GF-D8 (cell line): ENCODE data around the gene SLC8A3.

Experiments used
- DNase-seq: peaks from one replicate; lab custom pipeline; 2025; lab: John Stamatoyannopoulos, UW

SLC8A3 gene

GRCh38 chr14:70022771-70023445 is 165.8 kb downstream of the SLC8A3 start:
- DNase-seq: no peak

- no peak for DNase-seq
These were observed 167.1 kb downstream of the SLC8A3 start for GRCh38 chr14:70021548-70022220.

GRCh38 chr14:70020352-70021170 is 168.2 kb downstream of the SLC8A3 start:
- DNase-seq: no peak

GRCh38 chr14:70019695-70020094 is 169.1 kb downstream of the SLC8A3 start:
- DNase-seq: no peak

- DNase-seq: no peak
These were observed 170.0 kb downstream of the SLC8A3 start for GRCh38 chr14:70018713-70019211.

- DNase-seq: no peak
These were observed 170.5 kb downstream of the SLC8A3 start for GRCh38 chr14:70018230-70018629.

- DNase-seq: no peak
These were observed 174.2 kb downstream of the SLC8A3 start for GRCh38 chr14:70014406-70015095.

- no peak for DNase-seq
These were observed 175.4 kb downstream of the SLC8A3 start for GRCh38 chr14:70013271-70013873.

GRCh38 chr14:70011708-70012107 is 177.0 kb downstream of the SLC8A3 start:
- DNase-seq: no peak

GRCh38 chr14:70011098-70011497 is 177.7 kb downstream of the SLC8A3 start:
- DNase-seq: no peak

GRCh38 chr14:70009961-70010360 is 178.8 kb downstream of the SLC8A3 start:
- no peak for DNase-seq

- DNase-seq: no peak
These were observed 180.2 kb downstream of the SLC8A3 start for GRCh38 chr14:70008284-70009262.

- no peak for DNase-seq
These were observed 182.1 kb downstream of the SLC8A3 start for GRCh38 chr14:70006699-70007098.

- DNase-seq: no peak
These were observed 183.4 kb downstream of the SLC8A3 start for GRCh38 chr14:70005281-70005805.

- DNase-seq: no peak
These were observed 184.0 kb downstream of the SLC8A3 start for GRCh38 chr14:70004791-70005190.

GRCh38 chr14:70002589-70003346 is 186.0 kb downstream of the SLC8A3 start:
- DNase-seq: no peak

GRCh38 chr14:70000601-70001000 is 188.2 kb downstream of the SLC8A3 start:
- DNase-seq: no peak

GRCh38 chr14:69999261-69999674 is 189.5 kb downstream of the SLC8A3 start:
- no peak for DNase-seq

- DNase-seq: no peak
These were observed 190.9 kb downstream of the SLC8A3 start for GRCh38 chr14:69997849-69998248.
